Neural progenitor cell (in vitro differentiated cells): Measurements from ENCODE around the gene OSTF1. TPM values are rescaled to one million over a fixed set of nuclear protein-coding genes. Genes with fewer than 3 reads are reported as not detected.

Experiments used
- DNase-seq: peaks from one replicate; pipeline ENCODE4 v3.0.0-alpha.2; 2016; ENCODE audit warnings: low spot score
- H2AFZ ChIP-seq: fragments of 200-600 bp; sonication (generic); replicated peaks from 2 replicates; pipeline ENCODE4 v1.6.1; 2016; ENCODE audit warnings: antibody characterized with exemption
- H3F3A ChIP-seq: fragments of 200-600 bp; sonication (generic); 2 replicates; pipeline ENCODE4 v1.6.1; 2016; ENCODE audit warnings: antibody characterized with exemption, low read depth
- H3K27ac ChIP-seq: fragments of 200-600 bp; sonication (generic); 2 replicates; pipeline ENCODE4 v1.5.1; 2016; ENCODE audit warnings: mild to moderate bottlenecking
- H3K27me3 ChIP-seq: fragments of 200-600 bp; sonication (generic); 2 replicates; pipeline ENCODE4 v1.6.1; 2016; ENCODE audit warnings: mild to moderate bottlenecking, moderate library complexity
- H3K36me3 ChIP-seq: fragments of 200-600 bp; sonication (generic); 2 replicates; pipeline ENCODE4 v1.5.1; 2016
- H3K4me1 ChIP-seq: fragments of 200-600 bp; sonication (generic); 2 replicates; pipeline ENCODE4 v1.6.1; 2016; ENCODE audit warnings: mixed run types
- H3K4me2 ChIP-seq: fragments of 200-600 bp; sonication (generic); 2 replicates; pipeline ENCODE4 v1.6.1; 2016
- H3K4me3 ChIP-seq: fragments of 200-600 bp; sonication (generic); 2 replicates; pipeline ENCODE4 v1.5.1; 2016
- H3K79me2 ChIP-seq: fragments of 200-600 bp; sonication (generic); 2 replicates; pipeline ENCODE4 v1.6.1; 2016; ENCODE audit warnings: low read depth
- H3K9ac ChIP-seq: fragments of 200-600 bp; sonication (generic); 2 replicates; pipeline ENCODE4 v1.6.1; 2016
- H3K9me3 ChIP-seq: fragments of 200-600 bp; sonication (generic); 2 replicates; pipeline ENCODE4 v1.5.1; 2016; ENCODE audit warnings: low read depth
- H4K20me1 ChIP-seq: fragments of 200-600 bp; sonication (generic); 2 replicates; pipeline ENCODE4 v1.6.1; 2016; ENCODE audit warnings: low read depth
- H3K27ac Mint-ChIP-seq: 3 replicates; pipeline ENCODE4 v1.8.0; 2021; ENCODE audit warnings: mixed read lengths
- H3K27me3 Mint-ChIP-seq: 2 replicates; pipeline ENCODE4 v1.8.0; 2022; ENCODE audit warnings: low read depth, mild to moderate bottlenecking, inconsistent platforms, moderate library complexity, mixed read lengths; ENCODE audit not compliant: insufficient read depth
- H3K36me3 Mint-ChIP-seq: 3 replicates; pipeline ENCODE4 v1.8.0; 2021; ENCODE audit warnings: mixed read lengths
- H3K4me1 Mint-ChIP-seq: 3 replicates; pipeline ENCODE4 v1.8.0; 2021; ENCODE audit warnings: mixed read lengths
- H3K4me3 Mint-ChIP-seq: 3 replicates; pipeline ENCODE4 v1.8.0; 2021; ENCODE audit warnings: mild to moderate bottlenecking, moderate library complexity, mixed read lengths
- H3K9me3 Mint-ChIP-seq: 3 replicates; pipeline ENCODE4 v1.8.0; 2020; ENCODE audit warnings: mixed read lengths
- CTCF ChIP-seq: fragments of 200-600 bp; sonication (generic); IDR thresholded peaks from 2 replicates; pipeline ENCODE4 v1.5.1; 2017; ENCODE audit warnings: antibody characterized with exemption, mild to moderate bottlenecking
- EZH2 ChIP-seq: fragments of 200-600 bp; sonication (generic); IDR thresholded peaks from 2 replicates; pipeline ENCODE4 v1.6.1; 2017; ENCODE audit warnings: antibody characterized with exemption, mild to moderate bottlenecking, moderate library complexity
- EZH2phosphoT487 ChIP-seq: fragments of 200-600 bp; sonication (generic); IDR thresholded peaks from 2 replicates; pipeline ENCODE4 v1.6.1; 2017; ENCODE audit warnings: antibody characterized with exemption
- total RNA-seq: library from RNA; depleted of rRNA; stranded (reverse); fragments of >200 nt; gene quantifications from 2 replicates; pipeline ENCODE4 v1.2.3, GENCODE V29; 2015; ENCODE audit warnings: low replicate concordance

OSTF1 gene
- total RNA-seq, 1 donor from 2014 or later: 1.3 TPM

- Histone ChIP-seq H3F3A (no peaks in the 10 kb centered on the region), H3K4me3 (no peak overlapping the region), H3K9me3 (peaks cover 7% of the 10 kb centered on the region), H4K20me1 (no peaks in the 10 kb centered on the region), H3K27me3 (no peaks in the 10 kb centered on the region), H3K27ac (no peak overlapping the region), H3K4me2 (no peak overlapping the region), H3K79me2 (no peaks in the 10 kb centered on the region), H2AFZ (no peak overlapping the region), H3K9ac (no peak overlapping the region), H3K36me3 (peaks cover 3% of the 10 kb centered on the region), H3K4me1 (no peaks in the 10 kb centered on the region)
- no peak for DNase-seq
- Mint-ChIP-seq H3K4me3 (no peak overlapping the region), H3K4me1 (no peaks in the 10 kb centered on the region), H3K27ac (no peak overlapping the region), H3K27me3 (peaks cover 2% of the 10 kb centered on the region), H3K9me3 (peaks cover 10% of the 10 kb centered on the region), H3K36me3 (no peaks in the 10 kb centered on the region)
- no peak for TF ChIP-seq CTCF
- TF ChIP-seq EZH2: no peak
- TF ChIP-seq EZH2phosphoT487: no peak
These were observed 75.5 kb downstream of the OSTF1 start for GRCh38 chr9:75163764-75164163.

GRCh38 chr9:75164573-75164972, 76.3 kb downstream of the OSTF1 start:
- Histone ChIP-seq H4K20me1 (no peaks in the 10 kb centered on the region), H3K79me2 (no peaks in the 10 kb centered on the region), H2AFZ (no peak overlapping the region), H3K4me3 (no peak overlapping the region), H3K27me3 (no peaks in the 10 kb centered on the region), H3F3A (no peaks in the 10 kb centered on the region), H3K27ac (no peak overlapping the region), H3K36me3 (peaks cover 3% of the 10 kb centered on the region), H3K4me1 (no peaks in the 10 kb centered on the region), H3K9ac (no peak overlapping the region), H3K9me3 (peaks cover 7% of the 10 kb centered on the region), H3K4me2 (no peak overlapping the region)
- H3K4me3 Mint-ChIP-seq: no peak overlapping the region
- H3K4me1 Mint-ChIP-seq: no peaks in the 10 kb centered on the region
- TF ChIP-seq EZH2phosphoT487 (no peak), CTCF (no peak), EZH2 (no peak)
- no peaks in the 10 kb centered on the region for H3K36me3 Mint-ChIP-seq
- peaks cover 2% of the 10 kb centered on the region for H3K27me3 Mint-ChIP-seq
- no peak overlapping the region for H3K27ac Mint-ChIP-seq
- H3K9me3 Mint-ChIP-seq: peaks cover 10% of the 10 kb centered on the region
- no peak for DNase-seq

- Histone ChIP-seq H3K4me3 (no peak overlapping the region), H2AFZ (no peak overlapping the region), H3K4me1 (no peaks in the 10 kb centered on the region), H3K27ac (no peak overlapping the region), H3K36me3 (peaks cover 3% of the 10 kb centered on the region), H3K4me2 (no peak overlapping the region), H3K9ac (no peak overlapping the region), H3K79me2 (no peaks in the 10 kb centered on the region), H4K20me1 (no peaks in the 10 kb centered on the region), H3F3A (no peaks in the 10 kb centered on the region), H3K9me3 (peaks cover 7% of the 10 kb centered on the region), H3K27me3 (no peaks in the 10 kb centered on the region)
- TF ChIP-seq EZH2phosphoT487: no peak
- H3K4me1 Mint-ChIP-seq: no peaks in the 10 kb centered on the region
- no peaks in the 10 kb centered on the region for H3K36me3 Mint-ChIP-seq
- H3K4me3 Mint-ChIP-seq: no peak overlapping the region
- H3K27ac Mint-ChIP-seq: no peak overlapping the region
- H3K27me3 Mint-ChIP-seq: peaks cover 2% of the 10 kb centered on the region
- DNase-seq: no peak
- H3K9me3 Mint-ChIP-seq: peaks cover 10% of the 10 kb centered on the region
These were observed 79.0 kb downstream of the OSTF1 start for GRCh38 chr9:75167281-75167680.

- H3K9me3 ChIP-seq: no peaks in the 10 kb centered on the region
- no peak overlapping the region for H3K4me2 ChIP-seq
- no peak for DNase-seq
- H4K20me1 ChIP-seq: no peaks in the 10 kb centered on the region
- Mint-ChIP-seq H3K4me1 (no peaks in the 10 kb centered on the region), H3K27ac (no peak overlapping the region), H3K27me3 (peaks cover 2% of the 10 kb centered on the region), H3K4me3 (no peak overlapping the region), H3K36me3 (no peaks in the 10 kb centered on the region), H3K9me3 (peaks cover 10% of the 10 kb centered on the region)
- H3K4me1 ChIP-seq: no peaks in the 10 kb centered on the region
- no peak for TF ChIP-seq EZH2
- TF ChIP-seq CTCF: no peak
- TF ChIP-seq EZH2phosphoT487: no peak
- H3K27me3 ChIP-seq: no peaks in the 10 kb centered on the region
- no peak overlapping the region for H2AFZ ChIP-seq
- H3F3A ChIP-seq: no peaks in the 10 kb centered on the region
- no peak overlapping the region for H3K4me3 ChIP-seq
- H3K9ac ChIP-seq: no peak overlapping the region
- no peak overlapping the region for H3K27ac ChIP-seq
- no peaks in the 10 kb centered on the region for H3K79me2 ChIP-seq
- peaks cover 3% of the 10 kb centered on the region for H3K36me3 ChIP-seq
These were observed 80.2 kb downstream of the OSTF1 start for GRCh38 chr9:75168270-75169178.
